HepG2 (cell line): Measurements from ENCODE around the gene ZNF264. TPM values are rescaled to one million over a fixed set of nuclear protein-coding genes. Genes with fewer than 3 reads are reported as not detected.

ENCODE experiments used
- ETV6 ChIP-seq: sonication (generic); formaldehyde crosslinking; conservative IDR thresholded peaks from 2 replicates; pipeline ENCODE4 v1.4.0; 2020; ENCODE audit warnings: missing genetic modification reagents
- FOXC1 ChIP-seq: sonication (generic); formaldehyde crosslinking; IDR thresholded peaks from 2 replicates; pipeline ENCODE4 v1.8.0; 2022; ENCODE audit warnings: mild to moderate bottlenecking, missing genetic modification reagents, borderline replicate concordance
- HOXD1 ChIP-seq: sonication (generic); formaldehyde crosslinking; IDR thresholded peaks from 2 replicates; pipeline ENCODE4 v1.5.0; 2020; ENCODE audit warnings: missing genetic modification reagents
- NFATC3 ChIP-seq: sonication (generic); formaldehyde crosslinking; IDR thresholded peaks from 2 replicates; pipeline ENCODE4 v1.5.1; 2020; ENCODE audit warnings: mild to moderate bottlenecking, missing genetic modification reagents
- NFIB ChIP-seq: sonication (generic); formaldehyde crosslinking; IDR thresholded peaks from 2 replicates; pipeline ENCODE4 v1.9.0; 2021; ENCODE audit warnings: missing genetic modification reagents, mild to moderate bottlenecking, borderline replicate concordance
- RBM22 ChIP-seq: fragments of 200-400 bp; formaldehyde crosslinking; optimal IDR thresholded peaks from 2 replicates; pipeline ENCODE3; 2017; ENCODE audit warnings: mild to moderate bottlenecking, low read length, moderate library complexity
- RFX5 ChIP-seq: IDR thresholded peaks from 2 replicates; pipeline ENCODE4 v1.6.1; 2011; ENCODE audit warnings: low read depth, low read length, improper control_type of control experiment
- ZNF205 ChIP-seq: IDR thresholded peaks from 2 replicates; pipeline ENCODE4 v1.6.1; 2018; ENCODE audit warnings: missing biosample characterization, missing genetic modification reagents
- ZNF333 ChIP-seq: sonication (generic); formaldehyde crosslinking; IDR thresholded peaks from 2 replicates; pipeline ENCODE4 v1.4.0; 2020; ENCODE audit warnings: mild to moderate bottlenecking, missing genetic modification reagents, borderline replicate concordance
- polyA plus RNA-seq, 8 experiments: library from polyadenylated mRNA; depleted of rRNA in 3 of 8; stranded (reverse) in 7 of 8; unstranded in 1 of 8; fragments of >200 nt; fragmentation: Illumina TruSeq in 4 of 8; extraction: Trizol in 4 of 8; gene quantifications; 2 replicates each; pipeline versions ENCODE4 v1.2.1 to v1.2.3, GENCODE V29; 2011 to 2016; ENCODE audit warnings: low read depth in 4 of 8, missing spikeins in 1 of 8, mixed read lengths in 1 of 8; ENCODE audit not compliant: insufficient read depth in 1 of 8
- total RNA-seq, 5 experiments: library from RNA; depleted of rRNA; stranded (reverse); fragments of >200 nt; fragmentation: Illumina TruSeq; extraction: Trizol; gene quantifications; 2 replicates each; pipeline ENCODE4 v1.2.3, GENCODE V29; 2016; ENCODE audit warnings: low read depth in 1 of 5
- TF ChIP-seq, protein P1 (sequence below): sonication (generic); formaldehyde crosslinking; IDR thresholded peaks from 2 replicates; pipeline ENCODE4 v1.4.0; 2020; ENCODE audit warnings: mild to moderate bottlenecking, missing genetic modification reagents
- TF ChIP-seq, protein P2 (sequence below), 2 experiments: sonication (generic) in 1 of 2; formaldehyde crosslinking in 1 of 2; IDR thresholded peaks; 2 replicates each; pipeline versions ENCODE4 v1.5.1 to v1.6.1; 2011 to 2020; ENCODE audit warnings: borderline replicate concordance in 1 of 2, low read depth in 1 of 2, low read length in 1 of 2, mild to moderate bottlenecking in 1 of 2, missing genetic modification reagents in 1 of 2, moderate library complexity in 1 of 2
- TF ChIP-seq, protein P3 (sequence below): sonication (generic); formaldehyde crosslinking; IDR thresholded peaks from 2 replicates; pipeline ENCODE4 v1.5.0; 2020; ENCODE audit warnings: mild to moderate bottlenecking, low read depth, missing genetic modification reagents, borderline replicate concordance
- TF ChIP-seq, protein P4 (sequence below): IDR thresholded peaks from 2 replicates; pipeline ENCODE4 v1.6.1; 2016; ENCODE audit warnings: mild to moderate bottlenecking
- TF ChIP-seq, protein P5 (sequence below): sonication (generic); formaldehyde crosslinking; IDR thresholded peaks from 2 replicates; pipeline ENCODE4 v1.4.0; 2020; ENCODE audit warnings: missing genetic modification reagents
- TF ChIP-seq, protein P6 (sequence below): sonication (generic); formaldehyde crosslinking; conservative IDR thresholded peaks from 2 replicates; pipeline ENCODE4 v1.8.0; 2022; ENCODE audit warnings: missing genetic modification reagents
- TF ChIP-seq, protein P7 (sequence below): sonication (generic); formaldehyde crosslinking; IDR thresholded peaks from 2 replicates; pipeline ENCODE4 v1.5.1; 2020; ENCODE audit warnings: missing genetic modification reagents, mild to moderate bottlenecking, borderline replicate concordance

The ZNF264 gene
- total and polyA plus RNA-seq, 2 of the 13 experiments (the other 11 are each of a cell fraction or from before 2014, with no cell fraction given) = 3.5 to 17.6 TPM

DNA sequence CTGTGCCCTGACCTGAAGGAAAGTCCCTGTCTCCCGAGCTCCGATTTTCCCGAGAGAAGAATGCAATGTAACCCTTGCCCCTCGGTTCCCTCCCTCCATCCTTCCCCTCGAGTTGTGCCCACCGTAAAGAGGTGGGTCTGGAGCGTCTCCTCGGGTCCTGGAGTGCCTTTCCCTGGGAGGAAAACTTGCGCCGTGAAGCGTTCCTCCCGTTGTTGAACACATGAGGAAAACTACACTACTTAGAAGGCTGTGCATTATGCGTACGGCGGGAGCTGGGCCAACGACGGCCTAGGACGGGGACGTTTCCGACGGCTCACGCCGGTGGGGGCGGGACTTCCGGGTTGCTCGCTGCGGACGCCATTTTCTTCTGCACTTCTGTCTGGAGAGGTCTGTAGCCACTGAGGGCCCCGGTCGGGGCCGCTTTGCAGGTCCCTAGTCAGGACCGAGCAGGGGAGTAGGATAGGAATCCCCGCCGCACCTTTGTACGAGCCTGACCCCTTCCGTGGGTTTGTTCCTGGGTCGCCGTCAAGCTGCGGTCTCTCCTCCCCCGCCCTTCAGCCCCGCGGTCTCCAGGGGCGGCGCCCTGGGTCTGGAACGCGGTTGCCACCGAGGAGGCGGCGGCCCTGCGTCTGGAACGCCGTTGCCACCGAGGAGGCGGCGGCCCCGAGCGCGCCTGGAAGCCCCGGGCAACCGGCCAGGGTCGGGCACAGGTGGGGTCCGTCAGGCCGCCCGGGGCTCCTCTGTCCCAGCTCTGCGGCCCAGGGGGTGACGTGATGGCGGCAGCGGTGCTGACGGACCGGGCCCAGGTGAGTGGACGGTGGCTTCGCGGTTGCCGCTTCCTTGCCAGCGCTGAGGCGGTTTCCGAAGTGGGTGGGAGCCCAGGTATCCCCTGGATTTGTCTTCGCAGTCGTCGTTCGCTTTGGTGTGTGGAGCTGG, at the start of gene ZNF264 (continued):
- TF ChIP-seq, protein P1, sequence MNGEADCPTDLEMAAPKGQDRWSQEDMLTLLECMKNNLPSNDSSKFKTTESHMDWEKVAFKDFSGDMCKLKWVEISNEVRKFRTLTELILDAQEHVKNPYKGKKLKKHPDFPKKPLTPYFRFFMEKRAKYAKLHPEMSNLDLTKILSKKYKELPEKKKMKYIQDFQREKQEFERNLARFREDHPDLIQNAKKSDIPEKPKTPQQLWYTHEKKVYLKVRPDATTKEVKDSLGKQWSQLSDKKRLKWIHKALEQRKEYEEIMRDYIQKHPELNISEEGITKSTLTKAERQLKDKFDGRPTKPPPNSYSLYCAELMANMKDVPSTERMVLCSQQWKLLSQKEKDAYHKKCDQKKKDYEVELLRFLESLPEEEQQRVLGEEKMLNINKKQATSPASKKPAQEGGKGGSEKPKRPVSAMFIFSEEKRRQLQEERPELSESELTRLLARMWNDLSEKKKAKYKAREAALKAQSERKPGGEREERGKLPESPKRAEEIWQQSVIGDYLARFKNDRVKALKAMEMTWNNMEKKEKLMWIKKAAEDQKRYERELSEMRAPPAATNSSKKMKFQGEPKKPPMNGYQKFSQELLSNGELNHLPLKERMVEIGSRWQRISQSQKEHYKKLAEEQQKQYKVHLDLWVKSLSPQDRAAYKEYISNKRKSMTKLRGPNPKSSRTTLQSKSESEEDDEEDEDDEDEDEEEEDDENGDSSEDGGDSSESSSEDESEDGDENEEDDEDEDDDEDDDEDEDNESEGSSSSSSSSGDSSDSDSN = peak; percentile 84
- TF ChIP-seq RBM22 (no peak), RFX5 (no peak), ZNF205 (CRISPR knock-in tag) (0 out of 2 replicates have a peak, but pooled peaks have one; percentile 20), NFIB (CRISPR knock-in tag) (no peak), FOXC1 (peak; percentile 85; the same call in 1 of the 2 replicates), NFATC3 (CRISPR knock-in tag) (no peak), ETV6 (CRISPR knock-in tag) (peak; percentile 70; the same call in 1 of the 2 replicates), HOXD1 (CRISPR knock-in tag) (no peak), ZNF333 (CRISPR knock-in tag) (peak; percentile 56; the same call in 1 of the 2 replicates)
- TF ChIP-seq, protein P2, sequence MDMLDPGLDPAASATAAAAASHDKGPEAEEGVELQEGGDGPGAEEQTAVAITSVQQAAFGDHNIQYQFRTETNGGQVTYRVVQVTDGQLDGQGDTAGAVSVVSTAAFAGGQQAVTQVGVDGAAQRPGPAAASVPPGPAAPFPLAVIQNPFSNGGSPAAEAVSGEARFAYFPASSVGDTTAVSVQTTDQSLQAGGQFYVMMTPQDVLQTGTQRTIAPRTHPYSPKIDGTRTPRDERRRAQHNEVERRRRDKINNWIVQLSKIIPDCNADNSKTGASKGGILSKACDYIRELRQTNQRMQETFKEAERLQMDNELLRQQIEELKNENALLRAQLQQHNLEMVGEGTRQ (IDR thresholded peaks at IDR 0.05; ENCODE audit: low read depth, low read length) = no peak
- TF ChIP-seq, protein P2 (CRISPR knock-in tag; IDR thresholded peaks at IDR 0.05; ENCODE audit: borderline replicate concordance) = no peak
- TF ChIP-seq, protein P3, sequence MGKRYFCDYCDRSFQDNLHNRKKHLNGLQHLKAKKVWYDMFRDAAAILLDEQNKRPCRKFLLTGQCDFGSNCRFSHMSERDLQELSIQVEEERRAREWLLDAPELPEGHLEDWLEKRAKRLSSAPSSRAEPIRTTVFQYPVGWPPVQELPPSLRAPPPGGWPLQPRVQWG (CRISPR knock-in tag) = no peak
- TF ChIP-seq, protein P4, sequence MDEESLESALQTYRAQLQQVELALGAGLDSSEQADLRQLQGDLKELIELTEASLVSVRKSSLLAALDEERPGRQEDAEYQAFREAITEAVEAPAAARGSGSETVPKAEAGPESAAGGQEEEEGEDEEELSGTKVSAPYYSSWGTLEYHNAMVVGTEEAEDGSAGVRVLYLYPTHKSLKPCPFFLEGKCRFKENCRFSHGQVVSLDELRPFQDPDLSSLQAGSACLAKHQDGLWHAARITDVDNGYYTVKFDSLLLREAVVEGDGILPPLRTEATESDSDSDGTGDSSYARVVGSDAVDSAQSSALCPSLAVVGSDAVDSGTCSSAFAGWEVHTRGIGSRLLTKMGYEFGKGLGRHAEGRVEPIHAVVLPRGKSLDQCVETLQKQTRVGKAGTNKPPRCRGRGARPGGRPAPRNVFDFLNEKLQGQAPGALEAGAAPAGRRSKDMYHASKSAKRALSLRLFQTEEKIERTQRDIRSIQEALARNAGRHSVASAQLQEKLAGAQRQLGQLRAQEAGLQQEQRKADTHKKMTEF (CRISPR knock-in tag) = peak; percentile 77
- TF ChIP-seq, protein P5, sequence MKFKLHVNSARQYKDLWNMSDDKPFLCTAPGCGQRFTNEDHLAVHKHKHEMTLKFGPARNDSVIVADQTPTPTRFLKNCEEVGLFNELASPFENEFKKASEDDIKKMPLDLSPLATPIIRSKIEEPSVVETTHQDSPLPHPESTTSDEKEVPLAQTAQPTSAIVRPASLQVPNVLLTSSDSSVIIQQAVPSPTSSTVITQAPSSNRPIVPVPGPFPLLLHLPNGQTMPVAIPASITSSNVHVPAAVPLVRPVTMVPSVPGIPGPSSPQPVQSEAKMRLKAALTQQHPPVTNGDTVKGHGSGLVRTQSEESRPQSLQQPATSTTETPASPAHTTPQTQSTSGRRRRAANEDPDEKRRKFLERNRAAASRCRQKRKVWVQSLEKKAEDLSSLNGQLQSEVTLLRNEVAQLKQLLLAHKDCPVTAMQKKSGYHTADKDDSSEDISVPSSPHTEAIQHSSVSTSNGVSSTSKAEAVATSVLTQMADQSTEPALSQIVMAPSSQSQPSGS (CRISPR knock-in tag) = no peak
- TF ChIP-seq, protein P6, sequence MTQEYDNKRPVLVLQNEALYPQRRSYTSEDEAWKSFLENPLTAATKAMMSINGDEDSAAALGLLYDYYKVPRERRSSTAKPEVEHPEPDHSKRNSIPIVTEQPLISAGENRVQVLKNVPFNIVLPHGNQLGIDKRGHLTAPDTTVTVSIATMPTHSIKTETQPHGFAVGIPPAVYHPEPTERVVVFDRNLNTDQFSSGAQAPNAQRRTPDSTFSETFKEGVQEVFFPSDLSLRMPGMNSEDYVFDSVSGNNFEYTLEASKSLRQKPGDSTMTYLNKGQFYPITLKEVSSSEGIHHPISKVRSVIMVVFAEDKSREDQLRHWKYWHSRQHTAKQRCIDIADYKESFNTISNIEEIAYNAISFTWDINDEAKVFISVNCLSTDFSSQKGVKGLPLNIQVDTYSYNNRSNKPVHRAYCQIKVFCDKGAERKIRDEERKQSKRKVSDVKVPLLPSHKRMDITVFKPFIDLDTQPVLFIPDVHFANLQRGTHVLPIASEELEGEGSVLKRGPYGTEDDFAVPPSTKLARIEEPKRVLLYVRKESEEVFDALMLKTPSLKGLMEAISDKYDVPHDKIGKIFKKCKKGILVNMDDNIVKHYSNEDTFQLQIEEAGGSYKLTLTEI (CRISPR knock-in tag) = no peak
- TF ChIP-seq, protein P7, sequence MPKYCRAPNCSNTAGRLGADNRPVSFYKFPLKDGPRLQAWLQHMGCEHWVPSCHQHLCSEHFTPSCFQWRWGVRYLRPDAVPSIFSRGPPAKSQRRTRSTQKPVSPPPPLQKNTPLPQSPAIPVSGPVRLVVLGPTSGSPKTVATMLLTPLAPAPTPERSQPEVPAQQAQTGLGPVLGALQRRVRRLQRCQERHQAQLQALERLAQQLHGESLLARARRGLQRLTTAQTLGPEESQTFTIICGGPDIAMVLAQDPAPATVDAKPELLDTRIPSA (CRISPR knock-in tag) = no peak
